GM12873 (cell line): ENCODE measurements around the gene SDSL.

Source experiments
- TF ChIP-seq, protein P1 (sequence below): IDR thresholded peaks from 2 replicates; pipeline ENCODE4 v1.5.1; 2012; ENCODE audit warnings: low read depth, mild to moderate bottlenecking, moderate library complexity, low read length, control low read depth; ENCODE audit not compliant: insufficient read depth; ENCODE audit errors: missing control alignments

Gene SDSL

DNA sequence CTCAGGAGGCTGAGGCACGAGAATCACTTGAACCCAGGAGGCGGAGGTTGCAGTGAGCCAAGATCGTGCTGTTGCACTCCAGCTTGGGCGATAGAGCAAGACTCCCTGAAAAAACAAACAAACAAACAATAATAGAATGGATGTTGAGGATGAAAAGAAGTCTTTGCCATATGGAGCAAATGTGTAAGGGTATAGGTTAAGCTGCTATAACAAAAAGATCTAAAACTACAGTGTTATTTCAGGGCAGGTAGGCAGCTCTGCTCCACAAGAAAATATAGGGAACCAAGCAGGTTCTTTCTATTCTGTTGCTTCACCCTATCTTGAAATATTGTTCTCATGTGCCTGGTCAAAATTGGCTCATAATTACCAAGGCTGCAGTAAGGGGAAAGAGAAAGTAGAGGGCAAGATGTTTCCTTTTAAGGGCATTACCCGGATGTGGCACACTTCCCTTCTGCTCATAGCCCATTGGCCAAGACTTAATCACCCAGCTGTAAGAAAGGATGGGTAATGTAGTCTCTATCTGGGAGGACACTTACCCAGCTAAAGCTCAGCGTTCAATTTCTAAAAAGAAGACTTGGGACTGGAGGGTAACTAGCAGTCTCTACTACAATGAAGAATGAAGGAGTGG is 23.5 kb downstream of the SDSL start:
- TF ChIP-seq, protein P1, sequence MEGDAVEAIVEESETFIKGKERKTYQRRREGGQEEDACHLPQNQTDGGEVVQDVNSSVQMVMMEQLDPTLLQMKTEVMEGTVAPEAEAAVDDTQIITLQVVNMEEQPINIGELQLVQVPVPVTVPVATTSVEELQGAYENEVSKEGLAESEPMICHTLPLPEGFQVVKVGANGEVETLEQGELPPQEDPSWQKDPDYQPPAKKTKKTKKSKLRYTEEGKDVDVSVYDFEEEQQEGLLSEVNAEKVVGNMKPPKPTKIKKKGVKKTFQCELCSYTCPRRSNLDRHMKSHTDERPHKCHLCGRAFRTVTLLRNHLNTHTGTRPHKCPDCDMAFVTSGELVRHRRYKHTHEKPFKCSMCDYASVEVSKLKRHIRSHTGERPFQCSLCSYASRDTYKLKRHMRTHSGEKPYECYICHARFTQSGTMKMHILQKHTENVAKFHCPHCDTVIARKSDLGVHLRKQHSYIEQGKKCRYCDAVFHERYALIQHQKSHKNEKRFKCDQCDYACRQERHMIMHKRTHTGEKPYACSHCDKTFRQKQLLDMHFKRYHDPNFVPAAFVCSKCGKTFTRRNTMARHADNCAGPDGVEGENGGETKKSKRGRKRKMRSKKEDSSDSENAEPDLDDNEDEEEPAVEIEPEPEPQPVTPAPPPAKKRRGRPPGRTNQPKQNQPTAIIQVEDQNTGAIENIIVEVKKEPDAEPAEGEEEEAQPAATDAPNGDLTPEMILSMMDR = no peak

DNA sequence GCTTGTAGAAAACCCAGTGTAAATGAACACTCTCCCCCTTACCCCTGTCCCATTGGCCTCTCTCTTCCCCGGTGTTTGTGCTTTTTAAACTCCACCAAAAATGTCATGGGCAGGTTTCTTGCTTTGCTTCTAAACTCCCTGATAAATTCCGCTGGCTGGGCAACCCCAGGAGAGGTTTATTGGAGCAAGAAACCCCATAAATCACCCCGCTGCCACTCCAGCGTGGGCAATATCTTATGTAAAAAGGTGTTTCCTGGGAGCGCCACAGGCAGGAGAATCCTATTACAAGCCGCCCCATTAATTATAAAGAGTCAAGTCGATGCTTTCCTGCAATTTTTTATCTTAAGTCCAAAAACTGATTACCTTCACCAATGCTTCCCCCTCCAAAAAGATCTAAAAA is 26.7 kb downstream of the SDSL start:
- TF ChIP-seq, protein P1 = no peak

DNA sequence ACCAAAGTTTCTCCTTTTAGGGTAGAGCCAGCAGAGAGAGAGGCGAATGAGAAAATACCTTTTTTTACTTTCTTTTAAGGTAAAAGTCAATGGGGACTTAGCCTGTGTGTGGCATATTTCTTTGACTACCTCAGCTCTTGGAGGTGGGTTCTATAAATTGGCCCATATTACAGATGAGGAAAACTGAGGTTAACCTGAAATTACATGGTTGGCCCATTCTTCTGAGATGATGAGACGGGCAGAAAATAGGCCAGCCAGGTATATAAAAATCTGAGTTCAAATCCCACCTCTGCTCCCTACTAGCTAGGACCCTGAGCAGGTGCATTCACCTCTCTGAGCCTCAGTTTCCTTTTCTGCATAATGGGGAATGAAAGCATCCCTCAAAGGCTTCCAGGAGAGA is 27.1 kb downstream of the SDSL start:
- TF ChIP-seq, protein P1 = no peak

DNA sequence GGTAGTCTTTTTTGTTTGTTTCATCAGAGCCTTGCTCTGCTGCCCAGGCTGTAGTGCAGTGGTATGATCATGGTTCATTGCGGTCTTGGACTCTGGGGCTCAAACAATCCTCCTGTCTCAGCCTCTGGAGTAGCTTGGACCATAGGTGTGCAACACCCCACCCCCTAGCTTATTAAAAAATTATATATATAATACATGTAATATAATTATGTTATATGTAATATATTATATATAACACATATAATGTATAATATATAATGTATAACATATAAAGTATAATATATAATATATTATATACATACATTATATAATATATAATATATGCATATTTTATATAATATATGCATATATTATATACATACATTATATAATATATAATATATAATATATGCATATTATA is 27.7 kb downstream of the SDSL start:
- TF ChIP-seq, protein P1 = no peak

DNA sequence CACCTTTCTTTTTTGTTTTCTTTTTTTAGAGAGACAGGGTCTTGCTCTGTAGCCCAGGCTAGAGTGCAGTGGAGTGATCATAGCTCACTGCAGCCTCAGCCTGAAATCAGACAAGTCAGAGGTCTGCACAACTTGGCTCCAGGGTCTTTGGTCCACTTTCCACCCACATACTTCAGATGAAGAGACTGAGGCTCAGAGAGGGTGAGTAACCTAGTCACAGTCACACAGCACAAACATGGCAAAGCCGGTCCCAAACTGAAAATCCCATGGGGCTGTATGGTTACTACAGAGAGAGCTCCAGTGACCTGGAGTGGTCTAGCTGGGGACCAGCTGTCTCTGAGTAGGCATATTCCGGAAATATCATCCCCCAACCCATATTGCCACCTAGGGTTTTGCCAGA is 30.3 kb downstream of the SDSL start:
- TF ChIP-seq, protein P1 = no peak

DNA sequence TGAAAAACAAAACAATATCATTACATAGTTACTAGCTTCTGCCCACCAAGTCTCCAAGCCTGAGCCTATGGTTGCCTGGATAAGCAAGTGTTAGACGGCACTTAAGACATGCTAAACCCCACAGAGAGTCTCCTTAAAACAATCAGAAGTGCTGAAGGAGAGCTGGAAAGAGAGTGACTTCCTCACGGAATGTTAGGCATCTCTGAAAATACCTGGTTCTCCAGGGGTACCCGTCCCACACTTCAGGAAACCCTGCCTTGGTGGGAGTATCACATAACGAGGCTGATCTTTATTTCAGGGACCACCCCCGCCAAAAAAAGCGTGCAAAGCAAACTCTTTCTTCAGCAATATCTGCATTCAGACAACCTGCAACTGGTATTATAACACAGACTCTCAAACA is 31.1 kb downstream of the SDSL start:
- TF ChIP-seq, protein P1 = no peak

DNA sequence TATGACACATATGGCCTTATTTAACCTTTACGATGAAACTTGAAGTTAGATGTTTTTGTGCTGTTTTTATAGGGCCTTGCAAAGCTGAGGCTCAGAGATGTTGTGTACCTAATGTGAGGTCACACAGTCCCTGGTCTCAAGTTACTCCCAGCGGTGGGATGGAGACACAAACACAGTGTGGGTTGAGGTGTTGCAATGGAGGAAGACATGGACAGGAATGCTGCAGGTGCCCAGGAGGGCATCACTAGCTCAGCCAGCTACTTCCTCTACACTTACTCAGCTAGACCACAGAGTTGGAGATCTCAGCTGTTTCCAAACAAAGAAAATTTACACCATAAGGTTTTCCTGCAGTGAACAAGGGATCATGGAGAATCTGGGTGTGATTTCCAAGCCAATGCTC is 34.0 kb downstream of the SDSL start:
- TF ChIP-seq, protein P1 = no peak
